Mesothelial cell of epicardium (in vitro differentiated cells): Measurements from ENCODE around the gene TRIM43B. TPM values are rescaled to one million over a fixed set of nuclear protein-coding genes. Genes with fewer than 3 reads are reported as not detected.
"Not testable (repeated sequence)": the region's sequence is repeated elsewhere in the genome, so short reads cannot be mapped to it uniquely, and the experiment has no call there.

Source experiments
- DNase-seq, 2 experiments: peaks; one replicate each; pipeline ENCODE4 v3.0.0; 2021; ENCODE audit warnings: low spot score in 2 of 2; ENCODE audit not compliant: unreplicated experiment in 2 of 2
- H3K27ac Mint-ChIP-seq: 2 replicates; pipeline ENCODE4 v1.8.0; 2021; ENCODE audit warnings: mixed read lengths
- H3K27me3 Mint-ChIP-seq: 2 replicates; pipeline ENCODE4 v1.8.0; 2021; ENCODE audit warnings: low read depth, mixed read lengths
- H3K36me3 Mint-ChIP-seq: 2 replicates; pipeline ENCODE4 v1.8.0; 2021; ENCODE audit warnings: mixed read lengths
- H3K4me1 Mint-ChIP-seq: 2 replicates; pipeline ENCODE4 v1.8.0; 2021; ENCODE audit warnings: mixed read lengths
- H3K4me3 Mint-ChIP-seq: 2 replicates; pipeline ENCODE4 v1.8.0; 2021; ENCODE audit warnings: mild to moderate bottlenecking, moderate library complexity, mixed read lengths
- H3K9me3 Mint-ChIP-seq: 2 replicates; pipeline ENCODE4 v1.8.0; 2021; ENCODE audit warnings: mixed read lengths
- CTCF ChIP-seq: fragments of 200-600 bp; sonication (generic); IDR thresholded peaks from one replicate; pipeline ENCODE4 v1.5.0; 2021; ENCODE audit warnings: antibody characterized with exemption; ENCODE audit not compliant: unreplicated experiment
- total RNA-seq: library from RNA; stranded (reverse); gene quantifications from 3 replicates; pipeline ENCODE4 v1.2.1, GENCODE V29; 2021

The TRIM43B gene
- total RNA-seq, 1 donor from 2014 or later: not detected

DNA sequence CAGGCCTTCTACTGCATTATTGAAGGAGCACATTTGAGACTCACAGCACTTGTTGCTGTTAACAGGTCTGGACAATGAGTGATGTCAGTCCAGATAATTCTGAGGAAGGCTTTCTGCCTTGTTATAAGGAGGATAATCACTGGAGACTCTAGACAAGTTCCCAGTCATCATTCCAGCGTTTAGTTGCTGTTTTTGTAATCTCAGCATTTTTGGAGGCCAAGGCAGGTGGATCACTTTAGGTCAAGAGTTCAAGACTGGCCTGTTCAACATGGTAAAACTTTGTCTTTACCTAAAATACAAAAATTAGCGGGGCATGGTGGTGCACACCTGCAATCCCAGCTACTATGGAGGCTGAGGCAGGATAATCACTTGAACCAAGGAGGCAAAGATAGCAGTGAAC lies 39.6 kb upstream of the TRIM43B start:
- Mint-ChIP-seq H3K27me3 (peaks cover 13% of the 10 kb centered on the region), H3K4me1 (no peaks in the 10 kb centered on the region), H3K36me3 (no peaks in the 10 kb centered on the region), H3K4me3 (no peak overlapping the region), H3K9me3 (no peaks in the 10 kb centered on the region), H3K27ac (no peak overlapping the region)
- TF ChIP-seq CTCF: no peak
- DNase-seq: no peak

- no peaks in the 10 kb centered on the region for H3K36me3 Mint-ChIP-seq
- no peaks in the 10 kb centered on the region for H3K9me3 Mint-ChIP-seq
- TF ChIP-seq CTCF: no peak
- no peaks in the 10 kb centered on the region for H3K4me1 Mint-ChIP-seq
- no peak overlapping the region for H3K4me3 Mint-ChIP-seq
- DNase-seq: no peak
- no peak overlapping the region for H3K27ac Mint-ChIP-seq
- H3K27me3 Mint-ChIP-seq: peaks cover 24% of the 10 kb centered on the region
Measured at GRCh38 chr2:95514718-95515117, 30.2 kb upstream of the TRIM43B start.

DNA sequence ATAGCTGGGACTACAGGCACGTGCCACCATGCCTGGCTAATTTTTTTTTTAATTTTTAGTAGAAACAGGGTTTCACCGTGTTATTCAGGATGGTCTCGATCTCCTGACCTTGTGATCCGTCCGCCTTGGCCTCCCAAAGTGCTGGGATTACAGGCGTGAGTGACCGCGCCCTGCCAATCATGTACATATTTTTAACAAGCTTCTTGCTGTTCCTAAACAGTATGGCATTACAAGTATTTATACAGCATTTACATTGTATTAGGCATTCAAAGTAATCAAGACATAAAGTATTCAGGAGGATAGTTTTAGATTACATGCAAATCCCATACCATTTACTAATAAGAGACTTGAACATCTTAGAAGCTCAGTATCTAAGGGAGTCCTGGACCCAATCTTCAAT lies 29.7 kb upstream of the TRIM43B start:
- H3K4me3 Mint-ChIP-seq, H3K4me1 Mint-ChIP-seq, H3K36me3 Mint-ChIP-seq, H3K27ac Mint-ChIP-seq, H3K9me3 Mint-ChIP-seq, DNase-seq: not testable (repeated sequence)
- peaks cover 19% of the 10 kb centered on the region for H3K27me3 Mint-ChIP-seq

DNA sequence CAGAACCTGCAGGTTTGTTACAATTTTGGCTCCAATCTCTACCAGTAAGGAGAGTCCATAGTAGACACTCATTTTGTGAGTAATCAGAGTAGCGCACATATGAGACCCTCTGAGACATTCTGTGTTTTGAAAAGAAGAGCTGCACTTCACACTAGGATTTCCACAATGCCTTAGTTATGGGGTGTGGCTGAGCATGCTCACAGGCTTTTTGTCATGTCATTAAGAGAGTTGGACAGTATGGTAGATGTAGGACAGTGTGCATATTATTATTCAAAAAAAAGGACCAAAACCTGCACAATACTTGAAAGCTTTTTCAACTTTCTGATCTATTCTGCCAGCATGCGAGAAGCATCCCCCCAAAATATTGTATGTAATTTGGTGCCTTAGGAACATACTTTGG lies 24.9 kb upstream of the TRIM43B start:
- no peak overlapping the region for H3K27ac Mint-ChIP-seq
- H3K9me3 Mint-ChIP-seq: no peaks in the 10 kb centered on the region
- no peaks in the 10 kb centered on the region for H3K4me1 Mint-ChIP-seq
- DNase-seq: no peak
- TF ChIP-seq CTCF: no peak
- H3K4me3 Mint-ChIP-seq: no peak overlapping the region
- H3K27me3 Mint-ChIP-seq: peaks cover 5% of the 10 kb centered on the region
- no peaks in the 10 kb centered on the region for H3K36me3 Mint-ChIP-seq

GRCh38 chr2:95505222-95505621 lies 20.7 kb upstream of the TRIM43B start:
- Mint-ChIP-seq H3K4me3 (no peak overlapping the region), H3K27ac (no peak overlapping the region), H3K27me3 (peaks cover 7% of the 10 kb centered on the region), H3K9me3 (no peaks in the 10 kb centered on the region), H3K4me1 (no peaks in the 10 kb centered on the region), H3K36me3 (no peaks in the 10 kb centered on the region)
- no peak for DNase-seq
- TF ChIP-seq CTCF: no peak

- Mint-ChIP-seq H3K36me3 (no peaks in the 10 kb centered on the region), H3K4me1 (no peaks in the 10 kb centered on the region), H3K27me3 (peaks cover 4% of the 10 kb centered on the region), H3K9me3 (peaks cover 3% of the 10 kb centered on the region), H3K4me3 (no peak overlapping the region), H3K27ac (no peak overlapping the region)
- no peak for DNase-seq
- TF ChIP-seq CTCF: no peak
Measured at GRCh38 chr2:95500854-95501253, 16.3 kb upstream of the TRIM43B start.

- not testable (repeated sequence) for H3K36me3 Mint-ChIP-seq, H3K9me3 Mint-ChIP-seq, H3K4me3 Mint-ChIP-seq, H3K27ac Mint-ChIP-seq, H3K27me3 Mint-ChIP-seq, DNase-seq, H3K4me1 Mint-ChIP-seq
Measured at GRCh38 chr2:95492076-95492475, 7.5 kb upstream of the TRIM43B start.

GRCh38 chr2:95475025-95475424 lies 9.5 kb downstream of the TRIM43B start:
- H3K27ac Mint-ChIP-seq, H3K4me3 Mint-ChIP-seq, H3K9me3 Mint-ChIP-seq, H3K4me1 Mint-ChIP-seq, H3K36me3 Mint-ChIP-seq, DNase-seq, H3K27me3 Mint-ChIP-seq: not testable (repeated sequence)

GRCh38 chr2:95467984-95468383 lies 16.6 kb downstream of the TRIM43B start:
- not testable (repeated sequence) for H3K36me3 Mint-ChIP-seq, H3K27ac Mint-ChIP-seq, H3K4me1 Mint-ChIP-seq, H3K4me3 Mint-ChIP-seq, H3K9me3 Mint-ChIP-seq, DNase-seq, H3K27me3 Mint-ChIP-seq

DNA sequence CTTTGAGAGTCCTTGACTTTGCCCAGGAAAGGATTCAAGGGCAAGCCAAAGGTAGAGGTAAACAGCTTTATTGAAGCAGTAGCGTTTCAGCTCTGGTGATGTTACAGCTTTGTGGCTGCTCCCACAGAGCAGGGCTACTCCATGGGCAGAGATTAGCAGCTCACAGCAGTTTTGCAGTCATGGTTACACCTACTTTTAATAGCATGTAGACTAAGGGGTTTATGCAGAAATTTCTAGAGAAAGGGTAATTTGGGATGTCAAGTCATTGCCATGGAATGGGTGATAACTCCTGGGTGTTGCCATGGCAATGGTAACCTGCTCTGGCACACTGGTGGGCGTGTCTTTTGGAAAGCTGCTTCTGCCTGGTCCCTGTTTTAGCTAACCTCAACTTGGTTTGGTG lies 18.0 kb downstream of the TRIM43B start:
- H3K4me3 Mint-ChIP-seq, H3K36me3 Mint-ChIP-seq, H3K4me1 Mint-ChIP-seq, H3K9me3 Mint-ChIP-seq, H3K27me3 Mint-ChIP-seq, H3K27ac Mint-ChIP-seq, DNase-seq: not testable (repeated sequence)
